ENCODE results near the gene ASTN2.

Gene ASTN2

DNA sequence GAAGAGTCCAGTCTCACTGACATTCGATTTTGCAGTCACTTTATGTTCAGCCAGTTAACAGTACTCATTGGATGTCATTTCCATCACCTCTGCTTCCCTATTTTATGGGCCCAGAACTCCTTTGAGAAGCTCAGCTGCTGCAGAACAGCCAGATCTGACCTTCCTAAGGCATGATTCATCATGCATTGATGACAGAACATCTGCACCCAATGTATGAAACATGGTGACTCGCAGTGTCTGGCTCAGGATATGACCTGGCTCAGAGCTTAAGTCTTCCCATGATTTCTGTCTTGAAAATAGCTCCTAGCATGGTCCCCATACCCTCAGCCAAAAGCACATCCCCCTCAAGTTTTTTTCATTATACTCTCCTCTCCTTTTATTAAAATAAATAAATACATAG, 820.3 kb downstream of the ASTN2 start:
- DNase-seq = no peak

DNA sequence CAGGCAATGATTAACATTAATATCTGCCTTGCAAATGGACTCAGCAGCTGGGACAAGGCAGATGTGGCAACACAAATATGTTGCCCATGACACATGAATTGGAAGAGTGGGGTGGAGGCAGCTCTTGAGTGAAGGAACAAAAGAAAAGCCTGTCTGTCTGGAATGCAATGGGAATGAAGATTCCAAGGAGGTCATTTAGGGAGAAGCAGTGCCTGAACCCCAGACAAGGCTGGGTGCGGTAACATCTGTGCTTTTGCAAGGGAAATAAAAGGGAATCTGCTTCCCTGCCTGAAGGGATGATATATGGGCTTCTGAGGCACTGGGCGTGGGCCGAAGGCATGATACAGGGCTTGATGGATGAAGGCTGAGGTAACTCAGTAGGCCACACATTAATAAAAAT, 821.9 kb downstream of the ASTN2 start:
- DNase-seq = no peak

DNA sequence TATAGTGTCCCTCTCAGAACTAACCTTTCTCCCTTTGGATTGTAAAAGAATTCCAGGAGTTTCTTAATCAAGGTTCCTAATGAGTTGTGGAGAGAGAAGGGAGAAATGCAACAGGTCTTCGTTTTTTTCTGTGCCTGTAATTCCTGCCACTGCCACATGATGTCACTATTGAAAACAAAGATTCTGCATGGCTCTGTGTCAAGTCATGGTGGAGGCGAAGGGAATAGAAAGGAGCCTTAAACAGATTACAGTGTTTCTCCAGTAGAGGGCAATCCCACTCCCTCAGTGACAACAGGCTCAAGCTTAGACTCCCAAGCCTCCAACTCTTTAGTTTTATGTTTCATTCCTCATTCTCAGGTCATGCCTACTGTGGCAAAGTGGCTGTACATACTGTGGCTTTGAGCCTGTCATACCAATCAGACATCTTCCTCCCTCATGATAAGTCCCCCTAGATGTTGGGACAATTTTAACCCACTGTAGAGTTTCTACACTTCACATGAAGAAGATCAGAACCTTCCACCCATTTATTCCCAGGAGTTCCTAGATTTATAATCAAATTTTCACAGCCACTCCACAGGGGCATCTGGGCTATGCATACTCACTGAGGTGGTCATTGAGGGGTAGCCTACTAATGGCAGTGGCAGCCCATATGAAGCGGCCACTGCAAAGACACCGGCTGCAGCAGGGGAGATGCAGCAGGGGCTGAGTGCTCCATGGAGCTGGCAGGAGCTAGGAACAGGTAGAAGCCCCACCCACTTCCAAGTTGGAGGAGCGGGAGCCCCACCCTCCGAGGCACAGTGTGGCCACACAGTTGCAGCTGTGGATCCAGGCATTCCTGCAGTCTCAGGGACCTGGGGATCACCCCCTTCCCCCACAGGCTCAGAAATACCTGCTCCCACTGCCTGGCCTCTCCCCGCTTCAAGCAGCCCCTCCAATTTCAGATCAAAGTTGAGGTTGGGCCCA, 825.2 kb downstream of the ASTN2 start:
- no peak for DNase-seq

DNA sequence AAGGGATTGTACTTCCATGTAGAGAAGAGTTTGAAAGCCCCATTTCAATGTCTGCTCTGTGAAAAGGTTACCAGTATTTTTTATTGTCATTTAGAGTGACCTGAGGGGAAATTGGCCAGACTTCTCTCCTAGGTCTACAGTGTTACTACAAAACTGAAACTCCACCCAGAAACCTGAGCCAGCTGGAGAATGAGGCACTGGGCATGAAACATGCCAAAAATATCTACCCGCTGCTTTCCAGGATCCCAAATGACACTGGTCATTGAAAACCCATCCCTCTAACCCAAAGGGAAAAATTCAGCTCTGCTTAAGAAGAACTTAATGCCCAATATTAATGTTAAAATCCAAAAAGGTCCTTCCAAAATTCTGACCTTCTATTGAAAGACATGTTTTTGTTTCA, 826.9 kb downstream of the ASTN2 start:
- no peak for DNase-seq

DNA sequence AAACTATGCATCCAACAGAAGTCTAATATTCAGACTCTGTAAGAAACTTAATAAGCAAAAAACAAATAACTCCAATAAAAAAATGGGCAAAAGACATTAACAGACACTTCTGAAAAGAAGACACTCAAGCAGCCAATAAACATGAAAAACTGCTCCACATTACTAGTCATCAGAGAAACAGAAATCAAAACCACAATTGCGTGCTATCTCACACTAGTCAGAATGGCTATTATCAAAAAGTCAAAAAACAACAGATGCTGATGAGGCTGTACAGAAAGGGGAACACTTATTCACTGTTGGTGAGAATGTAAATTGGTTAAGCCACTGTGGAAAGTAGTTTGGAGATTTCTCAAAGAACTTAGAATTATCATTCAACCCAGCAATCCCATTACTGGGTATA, 829.0 kb downstream of the ASTN2 start:
- DNase-seq = no peak

DNA sequence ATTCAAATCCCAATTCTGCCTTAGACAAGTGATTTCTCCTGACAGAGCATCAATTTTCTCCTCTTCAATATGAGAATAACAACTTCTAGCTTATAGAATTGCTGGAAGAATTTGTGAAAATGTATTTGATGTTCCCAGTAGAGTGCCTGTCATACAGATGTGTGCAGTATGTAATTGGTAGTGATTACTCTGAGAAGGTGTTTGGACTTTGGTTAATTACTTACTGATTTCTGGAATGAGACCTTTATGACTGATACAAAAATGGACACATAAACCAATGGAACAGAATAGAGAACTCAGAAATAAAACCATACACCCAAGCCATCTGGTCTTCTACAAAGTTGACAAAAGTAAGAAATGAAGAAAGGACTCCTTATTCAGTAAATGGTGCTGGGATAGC, 829.7 kb downstream of the ASTN2 start:
- DNase-seq = no peak

DNA sequence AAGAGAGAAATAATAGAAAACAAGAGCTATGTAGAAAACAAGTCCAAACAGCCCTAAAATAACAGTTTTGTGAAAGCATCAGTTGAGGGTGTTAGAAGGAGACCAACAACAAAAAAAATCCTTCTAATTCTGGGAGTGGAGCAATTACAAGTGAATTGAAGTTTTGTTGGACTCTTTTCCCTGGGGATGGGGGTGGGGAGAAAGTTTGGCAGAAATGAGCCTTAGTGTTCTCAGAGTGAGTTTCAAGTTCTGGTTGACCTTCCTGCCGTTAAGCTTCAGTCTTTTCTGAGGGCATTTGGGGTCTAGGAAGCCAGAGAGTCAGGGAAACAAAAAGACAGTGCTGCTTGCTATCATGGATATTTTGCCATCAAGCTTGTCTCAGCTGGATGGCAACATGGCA, 834.0 kb downstream of the ASTN2 start:
- peak in 12 of 56 donors; percentile 1 to 29 (median 4) for DNase-seq

DNA sequence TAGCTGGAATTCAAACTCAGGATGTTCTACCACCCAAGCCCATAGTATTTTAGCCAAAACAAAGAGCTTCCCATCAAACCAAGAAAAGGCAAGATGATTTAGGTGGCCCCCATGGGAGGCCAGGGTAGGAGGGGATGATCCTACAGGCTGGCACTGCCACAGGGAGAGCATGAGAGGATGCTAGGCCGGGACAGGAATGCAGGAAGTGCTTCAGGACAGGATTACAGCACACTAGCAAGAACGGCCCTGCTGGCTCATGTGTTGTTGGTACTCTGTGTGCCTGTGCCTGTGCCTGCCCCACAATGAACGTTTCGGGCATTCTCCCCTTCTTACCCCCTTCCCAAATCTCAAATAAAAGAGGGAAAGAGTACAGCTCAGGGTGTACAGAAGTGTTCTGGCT, 838.5 kb downstream of the ASTN2 start:
- DNase-seq = no peak

DNA sequence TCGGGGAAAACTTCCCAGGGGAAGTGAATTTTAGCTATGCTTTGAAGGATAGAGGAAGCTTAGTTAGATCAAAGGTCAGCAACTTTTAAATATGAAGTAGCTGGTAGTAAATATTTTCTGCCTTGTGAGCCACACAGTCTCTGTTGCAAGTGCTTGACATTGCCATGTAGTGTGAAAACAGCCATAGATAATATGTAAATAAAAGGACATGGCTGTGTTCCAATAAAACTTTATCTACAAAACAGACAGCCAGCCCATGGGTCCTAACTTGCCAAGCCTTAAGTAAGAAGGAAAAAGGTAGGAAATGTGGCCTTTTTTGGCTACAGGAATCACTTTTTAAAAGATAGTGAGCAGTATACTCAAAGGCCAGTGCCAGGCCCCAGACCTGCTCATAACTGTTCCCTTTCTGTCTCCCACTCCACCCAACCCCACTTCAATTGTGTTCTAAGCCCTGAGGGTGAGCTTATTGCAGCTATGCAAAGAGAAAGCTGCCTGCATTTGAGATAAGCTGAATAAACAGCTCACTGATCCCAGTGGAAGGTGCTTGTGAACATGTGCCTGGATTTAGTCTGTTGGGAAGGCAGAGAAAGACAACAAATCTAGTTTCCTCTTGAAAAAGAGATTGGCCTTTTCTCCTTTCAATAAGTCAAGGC, 840.7 kb downstream of the ASTN2 start:
- no peak for DNase-seq

DNA sequence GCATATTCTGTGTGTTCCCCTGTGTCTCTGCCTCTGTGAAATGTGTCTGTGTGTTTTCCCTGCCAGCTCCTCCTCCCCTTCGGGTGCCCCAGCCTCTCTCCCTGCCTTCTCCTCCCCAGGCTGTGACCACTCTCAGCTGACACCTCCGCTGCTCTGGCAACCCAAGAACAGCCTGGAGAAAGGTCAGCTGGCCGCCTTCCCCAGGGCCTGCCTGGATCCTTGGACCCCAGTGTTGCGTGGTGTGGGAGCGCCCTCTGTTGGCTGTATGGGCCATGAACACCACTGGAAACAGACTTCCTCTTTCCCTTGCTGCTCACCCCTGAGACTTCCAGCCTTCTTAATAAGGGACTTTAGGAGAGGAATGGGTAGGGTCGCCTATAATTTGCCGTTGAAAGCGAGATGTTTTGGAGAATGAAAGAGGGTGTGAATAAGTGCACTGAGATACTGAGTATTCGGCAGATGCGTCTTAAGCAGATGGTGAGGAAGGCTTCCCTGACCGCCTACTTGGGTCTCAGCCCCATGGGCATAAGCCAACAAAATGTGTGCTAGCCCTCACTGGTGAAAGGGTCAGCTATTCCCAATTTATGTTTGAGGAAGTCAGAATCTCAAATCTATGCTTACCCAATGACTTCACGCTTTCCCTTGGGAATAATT, 842.6 kb downstream of the ASTN2 start:
- peak in 51 of 56 donors; percentile 2 to 84 (median 56) for DNase-seq

DNA sequence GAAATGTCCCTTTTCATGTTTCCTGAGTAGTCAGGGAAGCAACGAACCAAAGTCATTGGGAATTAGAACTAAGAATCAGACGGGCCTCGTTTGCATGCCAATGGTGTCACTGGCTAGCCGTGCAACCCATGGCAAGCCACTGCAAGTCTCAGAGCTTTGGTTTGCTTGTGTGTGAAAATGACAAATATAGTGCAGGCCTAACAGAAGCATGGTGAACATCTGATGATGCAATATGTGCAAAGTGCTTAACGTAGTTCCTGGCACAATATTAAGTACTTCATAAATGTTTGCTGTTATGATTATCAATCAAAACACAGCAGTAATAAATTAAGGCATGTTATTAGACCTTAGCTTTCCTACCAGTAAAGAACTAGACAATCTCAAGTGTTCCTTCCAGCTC, 845.7 kb downstream of the ASTN2 start:
- DNase-seq = no peak

DNA sequence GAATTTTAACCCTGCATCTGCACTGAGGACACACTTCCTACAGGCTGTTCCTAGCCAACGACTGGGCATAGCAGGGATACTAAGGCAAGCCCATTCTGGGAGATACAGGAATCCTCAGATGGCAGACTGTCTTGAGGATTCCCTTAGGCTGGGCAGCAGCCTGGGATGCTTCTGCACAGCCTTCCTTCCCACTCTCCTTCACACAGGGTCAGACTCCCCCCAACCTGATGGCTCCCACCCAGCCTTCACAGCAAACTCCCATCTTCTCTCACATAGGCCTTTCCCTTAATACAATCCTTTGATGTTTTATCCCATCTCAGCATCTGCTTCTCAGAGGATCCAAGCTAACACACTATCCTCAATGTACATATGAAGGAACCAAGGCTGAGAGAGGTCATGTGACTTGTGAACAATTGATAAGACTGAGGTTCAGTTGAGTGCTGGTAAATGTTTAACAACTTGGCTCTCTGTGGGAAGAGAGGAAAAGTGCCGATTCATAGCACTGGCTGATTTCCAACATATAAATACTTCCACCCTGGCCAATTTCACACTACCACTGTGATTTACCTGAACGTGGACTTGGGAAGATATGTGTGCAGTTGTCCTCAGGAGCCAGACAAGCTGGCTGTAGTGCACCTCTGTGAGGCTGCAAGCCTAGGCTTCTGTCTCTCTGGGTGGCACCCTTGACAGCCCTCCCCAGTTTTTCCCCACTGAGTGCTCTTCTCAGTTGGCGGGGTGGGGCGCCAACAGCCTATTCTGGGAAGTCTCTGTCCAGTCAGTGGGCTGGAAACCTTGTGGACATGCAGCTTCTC, 848.0 kb downstream of the ASTN2 start:
- no peak for DNase-seq

DNA sequence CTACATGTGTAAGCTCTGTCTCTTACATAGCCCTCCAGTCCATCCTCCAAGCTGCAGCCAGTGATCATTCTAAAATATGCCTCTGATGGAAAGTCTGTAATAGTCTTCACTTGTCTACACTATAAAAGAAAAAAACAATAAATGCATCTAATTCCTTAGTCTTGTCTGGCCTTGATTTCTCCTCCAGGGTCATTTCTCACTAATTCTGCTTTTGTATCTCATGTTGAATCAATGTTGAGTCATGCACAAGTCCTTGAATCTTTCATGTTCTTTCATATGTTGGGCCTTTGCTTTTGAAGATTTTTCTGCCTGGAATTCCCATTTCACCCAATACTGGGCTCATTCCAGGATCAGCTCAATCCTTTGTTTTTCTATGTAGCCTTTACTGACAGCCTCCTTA, 848.9 kb downstream of the ASTN2 start:
- no peak for DNase-seq

DNA sequence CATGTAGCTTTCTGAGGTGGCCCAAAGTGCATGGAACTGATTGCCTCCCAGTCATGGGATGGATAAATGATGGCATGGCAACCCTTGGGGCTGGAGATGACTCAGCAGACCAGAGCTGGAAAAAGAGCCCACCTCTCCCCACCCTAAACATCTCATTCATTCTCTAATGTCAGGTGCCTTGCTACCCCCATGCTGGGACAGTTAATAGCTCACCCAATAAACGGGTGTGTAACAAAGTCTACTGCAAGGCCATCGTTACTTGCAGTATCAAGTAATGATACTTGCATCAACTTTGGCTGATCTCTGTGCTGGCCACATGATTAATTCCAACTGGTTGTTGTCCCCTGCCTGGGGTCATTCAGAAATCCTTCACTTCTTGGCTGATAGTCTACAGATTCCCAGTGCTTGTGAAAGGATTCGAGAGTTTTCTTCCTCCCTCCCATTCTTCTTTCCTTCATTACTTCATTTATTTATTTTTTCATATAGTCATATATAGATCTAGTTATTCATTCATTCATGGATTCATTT, 850.5 kb downstream of the ASTN2 start:
- no peak for DNase-seq

DNA sequence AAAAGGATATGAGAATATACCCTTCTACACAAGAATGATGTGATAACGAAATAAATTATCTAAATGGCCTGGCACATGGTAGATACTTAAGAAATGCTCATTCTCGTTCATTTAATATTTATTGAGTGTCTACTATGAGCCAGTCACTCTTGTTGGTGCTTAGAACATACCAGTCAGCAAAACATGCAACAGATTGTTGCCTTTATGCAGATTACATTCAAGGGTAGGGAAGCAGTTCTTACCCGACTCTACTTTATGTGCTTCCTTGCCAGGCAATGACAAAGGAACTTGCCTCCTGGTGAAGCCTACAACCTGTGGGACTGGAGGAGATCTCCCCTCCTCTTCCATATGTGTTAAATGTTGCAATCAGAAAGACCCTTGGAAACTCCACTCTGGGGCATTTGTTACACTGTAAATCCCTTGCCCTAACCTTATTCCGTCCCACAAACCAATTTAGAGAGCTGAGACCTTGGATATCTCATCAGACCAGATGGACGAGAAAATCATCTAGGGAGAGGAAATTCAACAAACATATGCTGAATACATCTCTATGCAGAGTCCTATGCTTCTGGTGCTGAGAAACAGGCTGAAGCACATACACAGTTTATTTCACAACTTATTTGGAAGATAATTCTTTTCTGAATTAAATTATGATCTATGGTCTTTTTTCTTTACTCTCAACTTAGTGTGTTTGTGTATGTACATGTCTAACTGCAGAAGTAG, 855.9 kb downstream of the ASTN2 start:
- DNase-seq = no peak

DNA sequence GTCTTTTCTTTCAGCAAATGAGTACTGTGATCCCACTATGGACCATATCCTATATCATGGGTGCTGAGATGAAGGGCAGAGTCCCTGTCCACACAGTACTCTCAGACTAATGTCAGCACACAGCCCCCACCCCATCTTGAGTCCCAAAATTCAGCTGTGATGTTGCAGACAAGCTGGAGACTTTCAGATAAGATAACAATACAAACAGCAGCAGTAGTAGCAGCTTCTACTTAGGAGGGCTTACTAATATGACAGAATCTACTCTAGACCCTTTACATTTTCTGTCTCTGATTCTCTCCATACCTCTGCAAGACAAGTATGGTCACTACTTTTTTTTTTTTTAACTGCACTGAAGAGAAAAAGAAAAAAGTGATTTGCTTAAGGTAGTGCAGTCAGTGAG, 856.8 kb downstream of the ASTN2 start:
- DNase-seq = no peak

DNA sequence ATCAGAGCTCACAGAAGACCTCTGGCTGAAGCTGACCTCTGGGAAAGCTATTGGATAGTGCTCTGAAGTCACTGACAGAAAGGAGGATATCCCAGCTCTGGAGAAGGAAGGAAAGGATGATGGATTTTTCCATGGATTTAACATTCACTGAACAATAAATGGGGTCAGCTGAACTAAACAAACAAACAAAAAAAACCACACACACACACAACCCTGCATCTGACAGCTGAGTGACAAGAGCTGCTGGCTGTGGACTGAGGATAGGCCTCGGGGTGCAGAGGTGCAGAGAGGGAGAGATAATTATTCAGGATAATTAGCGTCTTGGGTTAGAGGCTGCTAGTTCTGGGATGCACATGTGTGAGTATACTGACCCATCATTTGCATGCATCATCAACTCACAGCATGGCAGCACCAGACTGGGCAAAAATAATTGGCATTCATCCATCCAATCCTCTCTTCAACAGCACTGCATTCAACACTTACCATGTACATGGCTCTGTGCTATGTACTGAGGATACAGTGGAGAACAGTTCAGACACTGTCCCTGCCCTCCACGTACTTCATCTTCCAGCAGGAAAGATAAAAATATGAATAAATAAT, 859.2 kb downstream of the ASTN2 start:
- DNase-seq = no peak

DNA sequence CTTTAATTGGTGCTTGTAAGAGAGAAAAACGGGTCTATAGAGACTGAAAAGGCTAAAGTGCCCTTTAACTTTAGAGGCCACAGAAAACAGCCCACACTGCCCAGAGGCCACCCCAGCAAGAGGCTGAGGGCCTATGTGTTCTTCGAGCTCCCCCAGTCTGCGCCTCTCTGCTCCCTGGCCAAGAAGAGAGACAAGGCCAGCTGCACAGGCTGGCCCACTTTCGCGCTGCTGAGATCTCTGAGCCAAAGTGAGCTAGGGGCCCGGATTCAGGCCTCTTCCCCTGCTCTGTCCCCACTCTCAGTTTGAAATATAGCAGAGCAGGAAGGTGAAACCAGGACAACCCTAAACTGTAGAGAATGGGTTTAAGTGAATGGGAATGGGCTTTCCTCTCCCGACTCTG, 859.7 kb downstream of the ASTN2 start:
- DNase-seq = peak in 3 of 56 donors; percentile 3 to 13 (median 3)

DNA sequence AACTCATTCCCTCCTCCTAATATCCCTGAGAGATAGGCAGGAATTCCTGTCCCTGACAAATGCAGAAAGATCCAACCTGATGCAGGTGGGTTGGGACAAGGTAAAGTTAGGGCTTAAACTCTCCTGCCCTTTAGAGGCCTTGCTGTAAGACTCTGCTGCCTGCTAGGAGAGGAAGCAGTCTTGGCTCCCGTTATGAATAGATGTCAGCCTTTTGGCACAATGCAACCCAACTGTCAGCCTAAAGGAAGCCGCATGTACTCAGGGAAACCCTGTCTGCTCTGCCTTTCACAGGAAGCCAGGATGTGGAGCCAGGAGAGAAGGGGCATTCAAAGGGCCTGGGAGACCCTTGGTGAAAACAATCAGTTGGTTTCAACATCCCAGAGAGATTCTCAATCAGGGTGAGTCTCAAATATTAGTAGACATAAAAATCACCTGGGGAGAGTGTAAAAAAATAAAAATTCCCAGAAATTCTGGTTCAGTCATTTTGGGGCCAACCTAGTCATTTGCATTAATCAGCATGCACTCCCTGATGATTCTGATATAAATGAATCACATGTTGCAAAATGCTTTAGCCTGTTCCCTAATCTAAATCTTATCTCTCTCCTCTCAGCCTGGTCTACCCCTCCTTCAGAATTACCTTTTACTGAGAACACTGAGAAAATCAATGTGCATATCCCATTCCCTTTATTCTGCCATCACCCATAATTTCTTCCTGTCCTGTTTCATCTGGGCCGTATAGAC, 864.0 kb downstream of the ASTN2 start:
- DNase-seq = peak in 2 of 56 donors; percentile 1
